KMS-11 (cell line): ENCODE data around the gene KCNE3.

Experiments
- H2AFZ ChIP-seq: fragments of 200-600 bp; sonication (generic); 2 replicates; pipeline ENCODE4 v1.6.1; 2016; ENCODE audit warnings: antibody characterized with exemption, mixed run types, low read depth
- H3K27ac ChIP-seq: fragments of 200-600 bp; sonication (generic); 2 replicates; pipeline ENCODE4 v1.6.1; 2016; ENCODE audit warnings: mild to moderate bottlenecking, mixed run types
- H3K27me3 ChIP-seq: fragments of 200-600 bp; sonication (generic); 2 replicates; pipeline ENCODE4 v1.6.1; 2017; ENCODE audit warnings: mild to moderate bottlenecking, low read depth, mixed run types, moderate library complexity; ENCODE audit not compliant: insufficient read depth
- H3K36me3 ChIP-seq: fragments of 200-600 bp; sonication (generic); 2 replicates; pipeline ENCODE4 v1.6.1; 2017; ENCODE audit warnings: mild to moderate bottlenecking, mixed run types; ENCODE audit not compliant: insufficient read depth
- H3K4me1 ChIP-seq: fragments of 200-600 bp; sonication (generic); 2 replicates; pipeline ENCODE4 v1.6.1; 2016; ENCODE audit warnings: mild to moderate bottlenecking, low read depth, mixed run types; ENCODE audit not compliant: poor library complexity, severe bottlenecking
- H3K4me2 ChIP-seq: fragments of 200-600 bp; sonication (generic); 2 replicates; pipeline ENCODE4 v1.7.0; 2016; ENCODE audit warnings: mild to moderate bottlenecking, mixed run types
- H3K4me3 ChIP-seq: fragments of 200-600 bp; sonication (generic); IDR thresholded peaks from 2 replicates; pipeline ENCODE4 v1.6.1; 2017; ENCODE audit warnings: low read depth, low read length, mixed read lengths; ENCODE audit not compliant: insufficient read depth
- H3K79me2 ChIP-seq: fragments of 200-600 bp; sonication (generic); 2 replicates; pipeline ENCODE4 v1.6.1; 2016; ENCODE audit warnings: low read depth, mixed run types; ENCODE audit not compliant: insufficient read depth
- H3K9ac ChIP-seq: fragments of 200-600 bp; sonication (generic); 2 replicates; pipeline ENCODE4 v1.6.1; 2016; ENCODE audit warnings: mild to moderate bottlenecking, mixed run types
- H4K20me1 ChIP-seq: fragments of 200-600 bp; sonication (generic); 2 replicates; pipeline ENCODE4 v1.6.1; 2016; ENCODE audit warnings: mild to moderate bottlenecking, mixed run types; ENCODE audit not compliant: insufficient read depth
- CTCF ChIP-seq: fragments of 200-600 bp; sonication (generic); conservative IDR thresholded peaks from 2 replicates; pipeline ENCODE4 v1.6.1; 2017; ENCODE audit warnings: low read depth, mild to moderate bottlenecking, antibody characterized with exemption, low read length, moderate library complexity, mixed read lengths

The KCNE3 gene

GRCh38 chr11:74412321-74412720, 55.0 kb downstream of the KCNE3 start:
- Histone ChIP-seq H3K27ac (no peak overlapping the region), H2AFZ (no peak overlapping the region)

GRCh38 chr11:74409633-74410032, 57.7 kb downstream of the KCNE3 start:
- Histone ChIP-seq H3K4me1 (no peaks in the 10 kb centered on the region), H2AFZ (no peak overlapping the region), H3K27ac (no peak overlapping the region), H4K20me1 (no peaks in the 10 kb centered on the region), H3K79me2 (no peaks in the 10 kb centered on the region), H3K36me3 (no peaks in the 10 kb centered on the region), H3K27me3 (no peaks in the 10 kb centered on the region), H3K4me3 (no peak overlapping the region), H3K4me2 (no peak overlapping the region), H3K9ac (no peak overlapping the region)
- no peak for TF ChIP-seq CTCF

More at GRCh38 chr11:74412321-74412720, 55.0 kb downstream of the KCNE3 start:
- no peaks in the 10 kb centered on the region for H3K36me3 ChIP-seq
- H3K4me3 ChIP-seq = no peak overlapping the region
- TF ChIP-seq CTCF = no peak
- no peaks in the 10 kb centered on the region for H4K20me1 ChIP-seq
- H3K27me3 ChIP-seq = no peaks in the 10 kb centered on the region
- H3K4me2 ChIP-seq = no peak overlapping the region
- H3K4me1 ChIP-seq = no peaks in the 10 kb centered on the region
- H3K9ac ChIP-seq = no peak overlapping the region
- H3K79me2 ChIP-seq = no peaks in the 10 kb centered on the region
